Inflammatory macrophage treated with lipopolysaccharide for 1 hour (primary cell): Measurements from ENCODE around the gene MRAS.
A peak's percentile ranks its signal among the peaks of the same experiment; 100 is the strongest.
"Not testable (repeated sequence)": the region's sequence is repeated elsewhere in the genome, so short reads cannot be mapped to it uniquely, and the experiment has no call there.

ENCODE experiments used
- DNase-seq, 2 donors: peaks; one replicate each; pipeline ENCODE4 v3.0.0-alpha.2; 2020 to 2022

MRAS gene

GRCh38 chr3:138367911-138368310 lies 19.5 kb downstream of the MRAS start:
- peak; percentile 90 to 92 for DNase-seq

GRCh38 chr3:138369151-138369900 lies 20.9 kb downstream of the MRAS start:
- DNase-seq: peak; percentile 34 to 53

- no peak for DNase-seq
These were observed 21.9 kb downstream of the MRAS start for GRCh38 chr3:138370321-138370720.

- DNase-seq: peak; percentile 96
These were observed 22.9 kb downstream of the MRAS start for GRCh38 chr3:138371070-138371965.

GRCh38 chr3:138373087-138373735 lies 24.8 kb downstream of the MRAS start:
- DNase-seq: no peak

- no peak for DNase-seq
These were observed 25.3 kb downstream of the MRAS start for GRCh38 chr3:138373736-138374094.

- DNase-seq: no peak
These were observed 26.3 kb downstream of the MRAS start for GRCh38 chr3:138374573-138375134.

- no peak for DNase-seq
These were observed 27.1 kb downstream of the MRAS start for GRCh38 chr3:138375447-138375846.

GRCh38 chr3:138376663-138377062 lies 28.3 kb downstream of the MRAS start:
- no peak for DNase-seq

- DNase-seq: not testable (repeated sequence)
These were observed 28.8 kb downstream of the MRAS start for GRCh38 chr3:138377212-138377611.

GRCh38 chr3:138377804-138378203 lies 29.4 kb downstream of the MRAS start:
- DNase-seq: no peak

- DNase-seq: no peak
These were observed 30.0 kb downstream of the MRAS start for GRCh38 chr3:138378331-138378730.

GRCh38 chr3:138378990-138379389 lies 30.6 kb downstream of the MRAS start:
- no peak for DNase-seq

- DNase-seq: no peak
These were observed 33.1 kb downstream of the MRAS start for GRCh38 chr3:138381413-138381901.

GRCh38 chr3:138381950-138382715 lies 33.8 kb downstream of the MRAS start:
- peak; percentile 84 to 93 for DNase-seq

GRCh38 chr3:138383715-138384465 lies 35.5 kb downstream of the MRAS start:
- DNase-seq: no peak

GRCh38 chr3:138384531-138384930 lies 36.2 kb downstream of the MRAS start:
- DNase-seq: no peak

GRCh38 chr3:138384976-138385375 lies 36.6 kb downstream of the MRAS start:
- peak; percentile 50 to 71 for DNase-seq

- DNase-seq: no peak
These were observed 40.8 kb downstream of the MRAS start for GRCh38 chr3:138389144-138389601.

GRCh38 chr3:138389841-138390581 lies 41.6 kb downstream of the MRAS start:
- no peak for DNase-seq

GRCh38 chr3:138390582-138390932 lies 42.2 kb downstream of the MRAS start:
- DNase-seq: no peak
